Omental fat pad (tissue), 4 donors: ENCODE results near the gene WSB1. TPM values are rescaled to one million over a fixed set of nuclear protein-coding genes. Genes with fewer than 3 reads are reported as not detected.
A peak's percentile ranks its signal among the peaks of the same experiment; 100 is the strongest.

Experiments used
- ATAC-seq: fragments of 150-250 bp; one replicate; pipeline ENCODE4 v1.9.1; 2016; ENCODE audit warnings: mild to moderate bottlenecking, moderate library complexity; ENCODE audit not compliant: low FRiP score
- DNase-seq: peaks from one replicate; pipeline ENCODE4 v3.0.0-alpha.2; 2019; ENCODE audit warnings: low spot score
- CTCF ChIP-seq, 3 donors: fragments of 450-650 bp; IDR thresholded peaks; one replicate each; pipeline ENCODE4 v1.5.1; 2016 to 2017; ENCODE audit warnings: antibody characterized with exemption in 3 of 3, mild to moderate bottlenecking in 3 of 3, moderate library complexity in 2 of 3
- total RNA-seq, 4 donors: library from RNA; depleted of rRNA; stranded (reverse); fragments of >200 nt; gene quantifications; one replicate each; pipeline ENCODE4 v1.1.0, GENCODE V29; 2016

The WSB1 gene
- total RNA-seq, 4 donors from 2014 or later: 136 to 217 (median 175) TPM

- no peak for ATAC-seq
- no peak for DNase-seq
- TF ChIP-seq CTCF (IDR thresholded peaks at IDR 0.05): no peak
Observed at GRCh38 chr17:27322690-27323508, 29.0 kb downstream of the WSB1 start.

GRCh38 chr17:27323538-27324215 is 29.8 kb downstream of the WSB1 start:
- no peak for DNase-seq
- peak; percentile 39 for ATAC-seq
- TF ChIP-seq CTCF (IDR thresholded peaks at IDR 0.05): no peak

DNA sequence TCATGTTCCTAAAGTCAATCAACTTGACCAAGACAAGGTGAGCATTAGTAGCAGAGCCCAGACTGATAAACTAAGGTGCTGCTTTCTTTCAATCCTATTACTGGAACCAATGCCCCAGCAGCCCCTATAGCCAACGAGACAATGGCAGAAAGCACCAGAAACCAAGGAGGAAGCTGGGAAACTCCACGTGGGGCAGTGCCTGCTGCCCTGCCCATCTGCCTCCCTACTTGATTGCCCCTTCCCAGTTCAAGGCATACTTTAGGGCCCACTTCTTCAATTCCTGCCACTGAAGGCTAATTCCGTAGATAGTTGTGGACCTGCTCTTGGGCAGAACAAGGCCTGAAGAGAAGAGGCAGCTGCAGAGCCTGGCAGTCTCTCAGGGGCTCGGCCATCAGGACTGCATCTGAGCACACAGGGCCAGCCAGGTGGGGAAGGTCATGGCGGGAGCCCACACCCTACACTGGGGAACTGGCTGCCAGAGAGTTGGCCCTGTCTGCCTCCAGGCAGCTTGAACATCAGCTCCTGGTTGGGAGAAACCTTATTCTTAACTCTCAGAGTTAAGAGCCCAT is 30.9 kb downstream of the WSB1 start:
- TF ChIP-seq CTCF (IDR thresholded peaks at IDR 0.05): no peak
- ATAC-seq: no peak
- no peak for DNase-seq

DNA sequence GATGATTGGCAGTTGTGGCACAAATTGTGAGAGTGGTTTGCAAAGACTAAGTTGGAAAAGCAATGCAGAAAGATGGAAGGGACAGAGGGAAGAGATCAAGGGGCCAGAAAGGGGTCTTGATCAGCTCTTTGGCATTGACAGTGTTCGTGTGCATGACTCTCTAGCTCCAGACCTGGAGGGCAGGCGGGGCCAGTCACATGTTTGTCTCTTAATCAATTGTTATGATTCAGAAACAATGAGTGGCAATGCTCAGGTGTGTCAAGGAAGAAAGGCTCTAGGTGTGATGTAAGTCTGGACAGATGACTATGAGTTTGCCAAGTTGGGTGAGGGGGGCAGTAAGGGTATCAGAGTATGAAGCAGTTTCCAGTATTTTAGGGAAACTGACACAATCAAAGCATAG is 32.1 kb downstream of the WSB1 start:
- TF ChIP-seq CTCF (IDR thresholded peaks at IDR 0.05): no peak
- DNase-seq: no peak
- ATAC-seq: no peak

GRCh38 chr17:27326585-27326984 is 32.7 kb downstream of the WSB1 start:
- TF ChIP-seq CTCF (IDR thresholded peaks at IDR 0.05): no peak
- ATAC-seq: no peak
- DNase-seq: no peak

DNA sequence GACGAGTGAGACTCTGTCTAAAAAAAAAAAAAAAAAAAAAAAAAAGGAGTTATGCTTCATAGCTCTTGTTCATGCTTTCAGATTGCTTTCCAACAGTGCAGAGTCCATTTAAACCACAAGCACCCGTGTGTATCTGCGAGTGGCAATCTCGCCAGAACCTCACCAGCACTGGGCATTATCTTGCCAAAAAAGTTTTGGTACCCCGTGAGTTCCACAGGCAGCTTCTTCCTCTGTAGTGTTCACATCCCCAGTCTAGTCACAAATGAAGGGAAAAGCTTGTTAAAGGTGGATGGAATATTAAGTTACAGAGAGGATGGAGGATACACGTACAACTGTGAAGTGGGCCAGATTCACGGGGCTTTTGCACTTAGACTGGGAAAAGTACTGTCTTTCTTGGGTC is 33.5 kb downstream of the WSB1 start:
- ATAC-seq (no peak), DNase-seq (no peak)
- TF ChIP-seq CTCF (IDR thresholded peaks at IDR 0.05): no peak
